DMS79 treated with DMSO at 0.1 percent for 48 hours (cell line): ENCODE results near the gene FAM149B1.

Source experiments
- DNase-seq: peaks from one replicate; lab custom pipeline; 2025; lab: John Stamatoyannopoulos, UW

FAM149B1 gene

GRCh38 chr10:73287441-73287840 lies 119.5 kb downstream of the FAM149B1 start:
- DNase-seq: no peak

GRCh38 chr10:73289958-73290357 lies 122.0 kb downstream of the FAM149B1 start:
- DNase-seq: no peak

DNA sequence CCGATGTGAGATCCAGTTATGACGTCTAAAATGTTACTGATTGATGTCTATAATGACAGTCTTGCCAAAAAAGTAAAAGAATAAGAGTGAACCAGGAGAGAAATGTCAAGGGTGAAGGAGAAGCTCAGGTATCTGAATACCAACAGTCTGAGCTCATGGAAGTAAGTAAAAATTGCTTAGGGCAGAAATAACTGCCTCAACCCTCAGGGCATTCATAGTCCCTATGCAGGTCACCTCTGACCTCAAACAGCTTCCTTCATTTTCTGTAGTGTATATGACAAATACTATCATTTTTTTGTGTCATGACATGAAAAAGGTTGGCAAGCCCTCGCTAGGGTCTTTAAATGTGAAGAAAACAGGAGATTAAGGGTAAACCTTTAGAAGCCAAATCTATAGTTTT lies 125.5 kb downstream of the FAM149B1 start:
- DNase-seq: no peak
